HTERT RPE-1 (cell line): Measurements from ENCODE around the gene PARVG.

ENCODE experiments used
- in situ Hi-C: fragments of 300-500 bp; cut with MboI; formaldehyde crosslinking; loops from 4 replicates; pipeline ENCODE4 v1.14.3; 2020; ENCODE audit warnings: low sequenced_read_pairs

Gene PARVG

GRCh38 chr22:44154436-44154942 is 26.2 kb upstream of the PARVG start:
- in situ Hi-C loops, result no loop called here

- in situ Hi-C loops, result no loop called here
These were observed 25.6 kb upstream of the PARVG start for GRCh38 chr22:44155115-44155514.

GRCh38 chr22:44157916-44158618 is 22.7 kb upstream of the PARVG start:
- in situ Hi-C loops, result no loop called here

- in situ Hi-C loops, result no loop called here
These were observed 21.9 kb upstream of the PARVG start for GRCh38 chr22:44158816-44159215.

GRCh38 chr22:44159221-44159620 is 21.5 kb upstream of the PARVG start:
- in situ Hi-C loops, result no loop called here

- in situ Hi-C loops, result no loop called here
These were observed 20.9 kb upstream of the PARVG start for GRCh38 chr22:44159811-44160210.

- in situ Hi-C loops, result no loop called here
These were observed 20.3 kb upstream of the PARVG start for GRCh38 chr22:44160421-44160820.

GRCh38 chr22:44161673-44162072 is 19.1 kb upstream of the PARVG start:
- in situ Hi-C loops, result no loop called here

- in situ Hi-C loops, result no loop called here
These were observed 17.8 kb upstream of the PARVG start for GRCh38 chr22:44162960-44163359.

- in situ Hi-C loops, result no loop called here
These were observed 17.2 kb upstream of the PARVG start for GRCh38 chr22:44163536-44163935.

GRCh38 chr22:44164031-44164430 is 16.7 kb upstream of the PARVG start:
- in situ Hi-C loops, result no loop called here

GRCh38 chr22:44165286-44165874 is 15.3 kb upstream of the PARVG start:
- in situ Hi-C loops, result no loop called here

GRCh38 chr22:44166498-44167276 is 14.0 kb upstream of the PARVG start:
- in situ Hi-C loops, result no loop called here

GRCh38 chr22:44167501-44167900 is 13.2 kb upstream of the PARVG start:
- in situ Hi-C loops, result no loop called here

- in situ Hi-C loops, result no loop called here
These were observed 12.5 kb upstream of the PARVG start for GRCh38 chr22:44168206-44168605.

- in situ Hi-C loops, result no loop called here
These were observed 10.3 kb upstream of the PARVG start for GRCh38 chr22:44170470-44170869.

- in situ Hi-C loops, result no loop called here
These were observed 9.2 kb upstream of the PARVG start for GRCh38 chr22:44171561-44171960.

GRCh38 chr22:44172370-44173108 is 8.2 kb upstream of the PARVG start:
- in situ Hi-C loops, result no loop called here

GRCh38 chr22:44173154-44173553 is 7.6 kb upstream of the PARVG start:
- in situ Hi-C loops, result no loop called here

- in situ Hi-C loops, result no loop called here
These were observed 5.0 kb upstream of the PARVG start for GRCh38 chr22:44175676-44176075.
